NCI-H2107 (cell line): Measurements from ENCODE around the gene CIDEA.

Source experiments
- DNase-seq: peaks from one replicate; lab custom pipeline; 2025; lab: John Stamatoyannopoulos, UW

The CIDEA gene

GRCh38 chr18:12321333-12321732 lies 67.2 kb downstream of the CIDEA start:
- no peak for DNase-seq

- DNase-seq = no peak
Measured at GRCh38 chr18:12324991-12325725, 71.0 kb downstream of the CIDEA start.

DNA sequence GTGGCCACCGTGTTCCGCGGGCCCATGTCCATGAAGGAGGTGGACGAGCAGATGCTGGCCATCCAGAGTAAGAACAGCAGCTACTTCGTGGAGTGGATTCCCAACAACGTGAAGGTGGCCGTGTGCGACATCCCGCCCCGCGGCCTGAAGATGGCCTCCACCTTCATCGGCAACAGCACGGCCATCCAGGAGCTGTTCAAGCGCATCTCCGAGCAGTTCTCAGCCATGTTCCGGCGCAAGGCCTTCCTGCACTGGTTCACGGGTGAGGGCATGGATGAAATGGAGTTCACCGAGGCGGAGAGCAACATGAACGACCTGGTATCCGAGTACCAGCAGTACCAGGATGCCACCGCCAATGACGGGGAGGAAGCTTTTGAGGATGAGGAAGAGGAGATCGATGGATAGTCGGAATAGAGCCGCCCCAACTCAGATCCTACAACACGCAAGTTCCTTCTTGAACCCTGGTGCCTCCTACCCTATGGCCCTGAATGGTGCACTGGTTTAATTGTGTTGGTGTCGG lies 71.6 kb downstream of the CIDEA start:
- no peak for DNase-seq

DNA sequence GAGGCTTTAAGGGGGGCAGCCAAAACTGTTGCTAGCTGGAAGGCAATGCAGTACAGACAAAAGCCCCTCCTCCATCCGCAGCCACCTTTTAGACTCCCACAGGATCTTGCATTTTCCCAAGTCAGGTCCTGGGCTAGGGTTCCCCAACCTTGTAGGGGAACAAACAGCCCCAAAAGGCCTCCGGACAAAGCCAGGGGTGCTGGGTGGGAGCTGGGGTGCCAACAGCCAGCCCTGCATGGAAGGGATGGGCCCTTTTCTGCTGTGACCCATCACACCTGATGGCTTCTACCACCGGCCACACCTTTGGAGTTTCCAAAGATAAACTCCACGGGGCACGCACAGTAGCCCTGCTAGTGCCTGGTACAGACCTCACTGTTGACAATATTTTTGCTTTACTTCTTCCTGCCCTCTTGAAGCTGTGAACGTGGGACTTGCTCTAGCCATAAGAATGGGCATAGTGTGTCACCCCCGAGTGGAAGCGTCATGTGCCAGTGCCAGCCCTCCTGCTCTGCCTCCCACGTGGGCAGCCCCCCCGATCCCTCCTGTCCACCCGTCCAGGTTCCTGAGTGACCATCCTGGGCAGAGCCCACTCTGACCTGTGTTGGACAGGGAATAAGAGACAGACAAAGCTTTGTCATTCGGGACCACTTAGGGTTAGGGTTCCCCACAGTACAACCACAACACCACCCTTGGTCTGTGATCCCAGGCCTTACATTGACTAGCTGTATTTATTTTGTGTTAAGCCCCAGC lies 72.7 kb downstream of the CIDEA start:
- DNase-seq = no peak
